MM.1S (cell line): ENCODE data around the gene SH2B2.
A peak's percentile ranks its signal among the peaks of the same experiment; 100 is the strongest.

Experiments
- DNase-seq: peaks from one replicate; pipeline ENCODE4 v3.0.0-alpha.2; 2015
- H2AFZ ChIP-seq: fragments of 300-600 bp; sonication (generic); 2 replicates; pipeline ENCODE4 v1.6.0; 2016; ENCODE audit warnings: antibody characterized with exemption, low read length
- H3F3A ChIP-seq: fragments of 300-600 bp; sonication (generic); 2 replicates; pipeline ENCODE4 v1.6.1; 2016; ENCODE audit warnings: mild to moderate bottlenecking, antibody characterized with exemption, low read length, moderate library complexity, mixed read lengths; ENCODE audit not compliant: insufficient read depth
- H3K27ac ChIP-seq: fragments of 300-600 bp; sonication (generic); 2 replicates; pipeline ENCODE4 v1.5.1; 2016; ENCODE audit warnings: mild to moderate bottlenecking, low read length
- H3K27me3 ChIP-seq: fragments of 300-600 bp; sonication (generic); replicated peaks from 2 replicates; pipeline ENCODE4 v1.6.0; 2016; ENCODE audit warnings: low read length; ENCODE audit not compliant: insufficient read depth
- H3K36me3 ChIP-seq: fragments of 300-600 bp; sonication (generic); replicated peaks from 2 replicates; pipeline ENCODE4 v1.6.1; 2016; ENCODE audit warnings: mild to moderate bottlenecking, low read length, mixed read lengths; ENCODE audit not compliant: insufficient read depth
- H3K4me1 ChIP-seq: fragments of 300-600 bp; sonication (generic); 2 replicates; pipeline ENCODE4 v1.6.1; 2016; ENCODE audit warnings: low read length, mixed read lengths
- H3K4me2 ChIP-seq: fragments of 300-600 bp; sonication (generic); 2 replicates; pipeline ENCODE4 v1.6.0; 2016; ENCODE audit warnings: low read depth, low read length
- H3K4me3 ChIP-seq: fragments of 300-600 bp; sonication (generic); 2 replicates; pipeline ENCODE4 v1.5.1; 2016; ENCODE audit warnings: low read length, mixed read lengths
- H3K79me2 ChIP-seq: fragments of 300-600 bp; sonication (generic); 2 replicates; pipeline ENCODE4 v1.6.1; 2016; ENCODE audit warnings: mixed run types, low read length, mixed read lengths
- H3K9ac ChIP-seq: fragments of 300-600 bp; sonication (generic); 2 replicates; pipeline ENCODE4 v1.6.1; 2016; ENCODE audit warnings: low read length, mixed read lengths
- H3K9me2 ChIP-seq: fragments of 300-600 bp; sonication (generic); replicated peaks from 2 replicates; pipeline ENCODE4 v1.6.1; 2016; ENCODE audit warnings: mild to moderate bottlenecking, low read length, mixed read lengths; ENCODE audit not compliant: insufficient read depth
- H3K9me3 ChIP-seq: fragments of 300-600 bp; sonication (generic); replicated peaks from 2 replicates; pipeline ENCODE4 v1.6.1; 2016; ENCODE audit warnings: mild to moderate bottlenecking, low read length, mixed read lengths; ENCODE audit not compliant: insufficient read depth
- H4K20me1 ChIP-seq: fragments of 300-600 bp; sonication (generic); 2 replicates; pipeline ENCODE4 v1.6.1; 2016; ENCODE audit warnings: mild to moderate bottlenecking, low read length, moderate library complexity, mixed read lengths; ENCODE audit not compliant: insufficient read depth
- EZH2 ChIP-seq: fragments of 300-600 bp; sonication (generic); optimal IDR thresholded peaks from 2 replicates; pipeline ENCODE3; 2017; ENCODE audit warnings: low read depth, mild to moderate bottlenecking, antibody characterized with exemption, low read length, mixed read lengths
- EZH2phosphoT487 ChIP-seq: fragments of 300-600 bp; sonication (generic); IDR thresholded peaks from 2 replicates; pipeline ENCODE4 v1.6.1; 2018; ENCODE audit warnings: antibody characterized with exemption, low read length
- TF ChIP-seq, protein P1 (sequence below): fragments of 300-600 bp; sonication (generic); IDR thresholded peaks from 2 replicates; pipeline ENCODE4 v1.5.1; 2016; ENCODE audit warnings: antibody characterized with exemption, low read length, mixed read lengths

The SH2B2 gene

DNA sequence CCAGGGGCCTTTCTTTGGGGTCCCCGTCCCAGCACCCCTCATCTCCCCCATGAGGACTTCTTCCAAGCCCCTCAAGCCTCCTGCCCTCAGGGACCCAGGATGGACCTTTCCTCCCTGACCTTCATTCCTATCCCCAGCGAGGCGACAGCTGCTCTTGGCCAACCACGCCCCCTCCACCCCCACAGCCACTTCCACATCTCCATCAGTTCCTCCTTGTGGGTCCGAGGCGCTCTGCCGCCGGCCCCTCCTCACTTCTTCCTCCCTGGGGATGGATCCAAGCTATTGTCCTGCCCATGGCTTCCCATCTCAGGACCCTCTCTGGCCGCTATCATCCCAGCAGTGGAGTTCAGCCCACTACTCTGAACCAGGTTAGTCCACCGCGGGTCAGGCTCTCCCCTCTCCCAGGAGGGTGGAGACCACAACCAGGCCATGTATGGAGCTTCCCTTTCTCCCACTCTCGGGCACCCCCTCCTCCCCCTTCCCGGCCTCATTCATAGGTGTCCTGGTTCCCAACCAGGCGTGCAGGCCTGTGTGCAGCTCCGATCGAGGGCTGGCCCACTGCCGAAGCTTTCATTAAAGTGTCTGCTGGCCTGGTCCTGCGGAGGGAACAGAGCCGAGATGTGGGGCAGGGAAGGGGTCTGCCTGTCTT is 1.7 kb upstream of the SH2B2 start:
- Histone ChIP-seq H3K36me3 (no peaks in the 10 kb centered on the region), H3K4me1 (peaks cover 28% of the 10 kb centered on the region), H3K27ac (no peak overlapping the region), H4K20me1 (no peaks in the 10 kb centered on the region), H3K4me3 (no peak overlapping the region), H3K9me2 (no peaks in the 10 kb centered on the region), H3K4me2 (0 out of 2 replicates have a peak overlapping the region, but pooled peaks have one; percentile 2), H3K79me2 (peaks cover 35% of the 10 kb centered on the region), H3K9ac (no peak overlapping the region), H3K9me3 (no peaks in the 10 kb centered on the region), H2AFZ (no peak overlapping the region), H3F3A (peaks cover 22% of the 10 kb centered on the region), H3K27me3 (no peaks in the 10 kb centered on the region)
- TF ChIP-seq EZH2 (no peak), EZH2phosphoT487 (no peak)
- TF ChIP-seq, protein P1, sequence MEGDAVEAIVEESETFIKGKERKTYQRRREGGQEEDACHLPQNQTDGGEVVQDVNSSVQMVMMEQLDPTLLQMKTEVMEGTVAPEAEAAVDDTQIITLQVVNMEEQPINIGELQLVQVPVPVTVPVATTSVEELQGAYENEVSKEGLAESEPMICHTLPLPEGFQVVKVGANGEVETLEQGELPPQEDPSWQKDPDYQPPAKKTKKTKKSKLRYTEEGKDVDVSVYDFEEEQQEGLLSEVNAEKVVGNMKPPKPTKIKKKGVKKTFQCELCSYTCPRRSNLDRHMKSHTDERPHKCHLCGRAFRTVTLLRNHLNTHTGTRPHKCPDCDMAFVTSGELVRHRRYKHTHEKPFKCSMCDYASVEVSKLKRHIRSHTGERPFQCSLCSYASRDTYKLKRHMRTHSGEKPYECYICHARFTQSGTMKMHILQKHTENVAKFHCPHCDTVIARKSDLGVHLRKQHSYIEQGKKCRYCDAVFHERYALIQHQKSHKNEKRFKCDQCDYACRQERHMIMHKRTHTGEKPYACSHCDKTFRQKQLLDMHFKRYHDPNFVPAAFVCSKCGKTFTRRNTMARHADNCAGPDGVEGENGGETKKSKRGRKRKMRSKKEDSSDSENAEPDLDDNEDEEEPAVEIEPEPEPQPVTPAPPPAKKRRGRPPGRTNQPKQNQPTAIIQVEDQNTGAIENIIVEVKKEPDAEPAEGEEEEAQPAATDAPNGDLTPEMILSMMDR: no peak
- no peak for DNase-seq

DNA sequence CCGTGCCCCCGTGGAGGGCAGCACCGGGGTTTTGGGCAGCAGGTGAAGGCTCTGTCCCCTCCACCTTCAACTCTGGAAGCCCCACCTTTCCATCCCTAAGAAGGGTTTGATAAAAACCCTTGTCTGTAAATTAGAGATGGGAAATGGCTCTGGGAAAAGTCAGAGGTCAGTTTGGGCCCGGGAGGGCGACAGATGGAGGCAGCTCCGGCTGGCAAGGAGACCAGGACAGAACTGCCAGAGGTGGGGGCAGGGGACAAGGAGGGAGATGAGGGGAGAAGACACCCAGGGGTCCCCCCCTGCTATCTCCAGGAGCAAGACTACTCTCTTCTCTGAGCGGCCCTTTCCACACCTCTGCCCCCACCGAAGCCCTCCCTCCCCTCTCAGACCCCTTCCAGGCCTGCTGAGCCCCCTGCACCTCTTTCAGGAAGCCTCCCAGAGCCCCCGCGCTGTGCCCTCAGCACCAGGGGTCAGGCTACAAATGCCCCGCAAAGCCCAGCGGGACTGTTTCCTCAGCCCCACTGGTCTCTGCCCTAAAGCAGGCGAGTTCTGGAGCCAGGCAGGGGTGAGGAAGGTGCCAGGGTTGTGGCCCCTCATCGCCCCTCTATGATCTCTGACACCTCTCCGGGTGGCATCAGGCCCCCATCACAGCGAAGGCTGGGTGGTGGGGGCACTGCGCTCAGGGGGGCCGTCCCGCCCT is 980 bp upstream of the SH2B2 start:
- H2AFZ ChIP-seq: peak overlapping the region; percentile 86; the same call in 1 of the 2 replicates
- no peaks in the 10 kb centered on the region for H3K27me3 ChIP-seq
- no peaks in the 10 kb centered on the region for H3K9me2 ChIP-seq
- no peak overlapping the region for H3K27ac ChIP-seq
- no peaks in the 10 kb centered on the region for H4K20me1 ChIP-seq
- H3K4me1 ChIP-seq: peaks cover 25% of the 10 kb centered on the region
- peaks cover 39% of the 10 kb centered on the region for H3K79me2 ChIP-seq
- H3K4me2 ChIP-seq: peak overlapping the region; percentile 100
- no peaks in the 10 kb centered on the region for H3K36me3 ChIP-seq
- no peak for DNase-seq
- peak overlapping the region; percentile 79 for H3K9ac ChIP-seq
- H3K4me3 ChIP-seq: peak overlapping the region; percentile 92
- peaks cover 26% of the 10 kb centered on the region for H3F3A ChIP-seq
- H3K9me3 ChIP-seq: no peaks in the 10 kb centered on the region
- TF ChIP-seq EZH2phosphoT487 (no peak), EZH2 (no peak)
- TF ChIP-seq, protein P1: no peak

DNA sequence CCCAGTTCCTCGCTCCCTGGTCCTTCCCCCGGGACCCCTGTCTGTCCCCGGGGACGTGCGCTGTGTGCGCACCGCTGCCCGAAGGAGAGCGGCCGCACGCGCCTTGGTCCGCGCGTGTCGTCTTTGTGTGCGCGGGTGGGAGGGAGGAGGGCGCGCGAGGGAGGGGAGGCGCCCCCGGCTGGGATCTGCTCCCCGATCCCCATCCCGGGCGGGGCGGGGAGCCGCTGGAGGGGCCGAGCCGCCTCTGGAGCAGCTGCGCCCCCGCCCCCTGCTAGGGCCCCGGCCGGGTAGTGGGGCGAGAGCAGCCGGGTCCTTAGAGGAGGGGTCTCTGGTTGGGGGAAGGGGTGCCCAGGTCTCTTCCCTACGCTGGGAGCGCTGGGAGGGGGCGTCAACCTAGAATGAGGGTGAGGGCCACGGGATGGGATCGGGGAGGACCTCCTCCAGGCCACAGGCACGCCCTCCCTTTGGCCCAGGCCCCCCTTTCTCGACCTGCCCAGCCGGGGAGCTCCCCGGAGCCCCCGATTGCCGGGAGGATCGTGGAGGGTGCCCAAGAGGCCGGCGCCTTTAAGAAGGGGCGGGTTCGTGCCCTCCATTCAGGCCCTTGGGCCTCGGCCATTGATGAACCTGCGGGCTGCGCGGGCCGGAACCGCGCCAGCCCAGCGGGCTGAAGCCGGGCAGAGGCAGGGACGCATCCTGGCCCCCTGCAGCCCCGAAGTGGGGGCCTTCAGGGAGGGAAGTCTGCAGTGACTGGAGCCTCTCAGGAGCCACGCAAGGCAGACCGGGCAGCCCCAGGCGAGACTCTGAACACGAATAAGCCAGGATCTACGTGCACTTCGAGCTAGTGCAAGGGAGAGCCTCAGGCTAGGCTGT is 678 bp downstream of the SH2B2 start:
- peak overlapping the region; percentile 97 for H3K4me2 ChIP-seq
- peak overlapping the region; percentile 69 for H3K9ac ChIP-seq
- no peaks in the 10 kb centered on the region for H3K36me3 ChIP-seq
- peak overlapping the region; percentile 20; the same call in 1 of the 2 replicates for H2AFZ ChIP-seq
- H3K27me3 ChIP-seq: no peaks in the 10 kb centered on the region
- no peaks in the 10 kb centered on the region for H3K9me2 ChIP-seq
- peak overlapping the region; percentile 93 for H3K4me3 ChIP-seq
- H4K20me1 ChIP-seq: no peaks in the 10 kb centered on the region
- H3K4me1 ChIP-seq: peaks cover 41% of the 10 kb centered on the region
- TF ChIP-seq, protein P1: no peak
- TF ChIP-seq EZH2phosphoT487 (no peak), EZH2 (no peak)
- peaks cover 56% of the 10 kb centered on the region for H3K79me2 ChIP-seq
- peak; percentile 57 for DNase-seq
- H3K27ac ChIP-seq: peak overlapping the region; percentile 79; the same call in 1 of the 2 replicates
- no peaks in the 10 kb centered on the region for H3K9me3 ChIP-seq
- peaks cover 37% of the 10 kb centered on the region for H3F3A ChIP-seq
